Raji (cell line): ENCODE measurements around the gene CFAP43.

Experiments
- POLR2A ChIP-seq: IDR thresholded peaks from 2 replicates; pipeline ENCODE4 v1.6.1; 2011; ENCODE audit warnings: low read depth, low read length, control low read depth; ENCODE audit not compliant: insufficient read depth

Gene CFAP43

GRCh38 chr10:104247513-104248146 lies 15.5 kb upstream of the CFAP43 start:
- no peak for TF ChIP-seq POLR2A

- TF ChIP-seq POLR2A: no peak
Observed at GRCh38 chr10:104246976-104247375, 14.8 kb upstream of the CFAP43 start.

- no peak for TF ChIP-seq POLR2A
Observed at GRCh38 chr10:104245066-104245632, 13.0 kb upstream of the CFAP43 start.

GRCh38 chr10:104243512-104243911 lies 11.3 kb upstream of the CFAP43 start:
- TF ChIP-seq POLR2A: no peak

DNA sequence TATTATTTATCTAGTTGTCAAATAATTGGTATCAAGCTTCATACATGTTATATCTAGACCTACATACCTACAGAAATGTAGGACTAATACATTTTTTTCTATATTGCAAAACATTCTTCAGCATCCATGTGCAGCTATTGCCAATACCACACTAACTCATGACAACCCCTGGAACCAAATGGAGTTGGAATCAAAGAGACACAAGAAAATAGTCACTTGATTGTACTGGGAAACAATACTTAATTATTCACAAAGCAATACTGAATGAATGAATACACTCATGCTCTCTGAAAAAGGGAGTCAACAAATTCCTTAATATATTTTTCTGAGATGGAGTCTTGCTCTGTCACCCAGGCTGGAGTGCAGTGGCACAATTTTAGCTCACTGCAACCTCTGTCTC lies 10.4 kb upstream of the CFAP43 start:
- TF ChIP-seq POLR2A: no peak

DNA sequence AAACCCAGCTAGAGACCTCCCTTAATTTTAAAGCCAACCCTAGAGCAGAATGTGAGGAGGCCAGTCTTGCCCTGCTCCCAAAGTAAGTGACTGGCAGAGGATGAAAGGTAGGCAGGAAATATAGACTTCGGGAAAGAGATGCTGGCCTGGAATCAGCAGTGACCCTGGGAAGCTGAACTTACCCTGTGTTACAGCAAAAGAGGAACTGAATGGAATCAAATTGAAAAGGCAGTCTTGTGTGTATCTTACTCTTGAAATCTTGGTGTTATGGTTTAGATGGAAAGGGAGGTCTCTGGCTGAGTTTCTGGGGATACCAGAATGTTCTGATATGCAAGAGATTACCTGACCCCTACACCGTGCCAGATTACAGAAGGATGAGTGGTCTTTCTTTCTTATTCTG lies 7.9 kb upstream of the CFAP43 start:
- TF ChIP-seq POLR2A: no peak

GRCh38 chr10:104235801-104236200 lies 3.6 kb upstream of the CFAP43 start:
- no peak for TF ChIP-seq POLR2A

DNA sequence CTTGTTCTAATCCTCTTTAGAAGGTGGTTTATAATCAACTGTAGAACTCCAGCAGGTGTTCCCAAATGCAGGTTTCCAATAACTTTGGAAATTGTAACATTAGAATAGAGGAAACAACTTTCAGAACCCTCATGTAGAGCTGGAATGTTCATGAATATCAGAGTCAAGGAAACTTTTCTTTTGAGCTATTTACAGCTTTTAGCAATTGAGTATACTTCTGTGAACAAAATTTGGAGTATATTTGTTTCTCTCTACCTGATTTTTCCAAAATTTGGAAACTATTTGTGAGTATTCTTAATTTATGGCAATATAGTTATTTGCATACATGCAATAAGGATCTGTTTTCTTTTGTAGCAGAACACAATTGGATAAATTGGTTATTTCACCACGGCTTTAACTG lies 2.8 kb upstream of the CFAP43 start:
- no peak for TF ChIP-seq POLR2A

- no peak for TF ChIP-seq POLR2A
Observed at GRCh38 chr10:104233817-104234216, 1.7 kb upstream of the CFAP43 start.

DNA sequence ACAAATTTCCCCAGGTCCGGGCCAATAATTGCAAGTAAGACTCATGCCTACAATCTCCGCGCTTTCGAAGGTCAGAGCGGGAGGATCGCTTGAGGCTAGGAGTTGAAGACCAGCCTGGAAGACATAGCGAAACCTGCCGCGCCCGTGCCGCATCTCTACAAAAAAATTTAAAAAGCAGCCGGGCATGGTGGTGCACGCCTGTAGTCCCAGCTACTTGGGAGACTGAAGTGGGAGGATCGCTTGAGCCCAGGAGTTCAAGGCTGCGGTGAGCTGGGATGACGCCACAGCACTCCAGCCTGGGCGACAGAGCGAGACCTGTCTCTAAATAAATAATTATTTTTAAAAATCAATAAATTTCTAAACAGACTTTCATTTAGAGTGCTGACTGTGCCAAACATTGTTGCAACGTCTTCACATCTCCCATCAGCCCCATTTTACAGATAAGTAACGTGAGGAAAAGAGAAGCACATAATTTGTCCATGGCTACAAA lies 494 bp upstream of the CFAP43 start:
- TF ChIP-seq POLR2A: no peak

DNA sequence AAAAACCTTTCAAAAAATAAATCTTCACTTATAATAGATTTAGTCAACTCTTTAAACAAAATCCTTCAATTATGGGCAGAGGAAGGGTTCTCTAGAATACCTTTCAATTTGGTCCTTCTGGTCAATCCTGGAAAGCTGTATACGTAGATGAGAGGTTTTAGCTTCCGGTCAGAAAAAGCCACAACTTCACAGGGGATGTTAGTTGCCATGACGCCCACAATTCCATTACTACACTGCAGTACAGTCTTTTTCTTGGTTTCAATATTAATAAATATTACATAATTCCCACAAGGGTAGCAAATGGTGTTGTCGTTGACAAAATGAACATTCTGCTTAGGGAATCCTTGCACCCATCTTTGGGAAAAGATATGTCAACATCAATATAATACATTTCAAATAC lies 1.7 kb downstream of the CFAP43 start:
- TF ChIP-seq POLR2A: no peak

- no peak for TF ChIP-seq POLR2A
Observed at GRCh38 chr10:104223304-104223703, 8.9 kb downstream of the CFAP43 start.

DNA sequence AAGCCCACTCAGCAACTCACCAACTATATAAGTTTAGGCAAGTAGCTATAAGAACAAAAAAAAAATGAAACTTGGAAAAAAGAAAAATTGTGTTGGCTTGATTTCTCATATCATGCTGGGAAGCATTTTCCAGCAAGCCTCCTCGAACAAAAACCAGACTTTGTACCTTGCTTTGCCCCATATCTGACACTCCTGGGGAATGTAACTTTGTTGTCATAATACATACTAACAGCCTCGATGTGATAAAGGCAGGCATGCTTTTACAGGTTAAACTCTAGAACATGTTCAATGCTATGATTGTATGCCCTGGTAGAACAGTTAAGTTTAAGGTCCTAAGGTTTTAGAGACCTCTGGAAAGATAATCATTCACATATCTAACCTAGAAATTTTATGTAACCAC lies 11.6 kb downstream of the CFAP43 start:
- no peak for TF ChIP-seq POLR2A

- no peak for TF ChIP-seq POLR2A
Observed at GRCh38 chr10:104218751-104219150, 13.4 kb downstream of the CFAP43 start.

DNA sequence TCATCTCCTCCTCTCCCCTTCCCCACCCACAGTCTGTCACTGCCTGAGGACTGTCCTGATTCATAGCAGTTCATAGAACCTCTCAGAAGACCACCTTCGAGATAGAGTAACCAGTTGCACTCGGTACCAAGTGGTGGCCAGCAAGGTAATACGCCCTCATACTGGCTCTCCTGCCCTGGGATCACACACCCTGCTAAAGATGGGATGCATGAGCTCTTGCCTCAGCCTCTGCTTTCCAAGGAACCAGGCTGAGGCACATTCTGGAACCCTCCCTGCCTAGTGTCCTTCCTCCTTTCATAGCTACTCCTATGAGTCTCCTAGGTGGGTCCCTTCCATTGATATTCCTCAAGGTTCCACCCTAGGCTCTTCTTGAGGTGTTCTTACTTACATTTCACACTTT lies 15.5 kb downstream of the CFAP43 start:
- TF ChIP-seq POLR2A: no peak

DNA sequence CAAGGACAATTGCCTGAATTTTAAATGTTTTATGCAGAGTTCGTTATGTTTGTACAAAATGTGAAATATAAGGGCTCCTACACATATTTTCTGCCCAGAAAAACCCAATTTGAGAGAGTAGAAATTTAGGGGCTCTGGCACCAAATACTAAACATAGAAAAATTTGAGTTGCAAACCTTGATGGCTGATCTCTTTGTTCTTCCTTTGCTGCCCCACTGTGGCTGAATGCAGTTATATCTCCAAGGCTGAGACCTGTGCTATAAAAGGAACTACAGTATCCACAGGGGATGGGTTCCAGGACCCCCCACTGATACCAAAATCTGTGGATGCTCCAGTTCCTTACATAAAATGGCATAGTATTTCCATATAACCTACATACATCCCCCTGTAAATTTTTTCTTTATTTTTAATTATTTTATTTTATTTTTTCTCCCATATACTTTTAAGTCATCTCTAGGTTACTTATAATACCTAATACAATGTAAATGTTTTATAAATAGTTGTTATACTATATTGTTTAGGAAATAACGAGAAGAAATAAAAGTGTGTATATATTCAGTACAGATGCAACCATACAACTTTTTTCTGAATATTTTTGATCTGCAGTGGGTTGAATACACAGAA lies 22.5 kb downstream of the CFAP43 start:
- TF ChIP-seq POLR2A: no peak

DNA sequence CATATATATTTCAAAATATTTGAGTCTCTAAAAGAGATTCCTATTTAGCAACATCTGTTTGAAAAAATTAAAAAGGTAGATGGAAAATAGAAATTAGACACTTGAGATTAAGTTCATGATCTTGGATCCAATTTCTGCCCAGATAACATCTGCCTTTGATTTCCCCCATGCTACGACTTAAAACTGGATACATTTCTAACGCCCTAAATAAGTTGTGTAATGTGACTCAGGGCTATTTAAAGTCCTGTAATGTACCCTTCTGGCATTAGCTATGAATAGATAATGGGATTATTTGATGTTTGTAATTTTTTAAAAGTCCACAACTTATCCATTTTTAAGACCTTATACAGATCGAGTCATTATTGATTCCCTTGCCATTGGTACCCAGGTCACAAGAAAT lies 23.4 kb downstream of the CFAP43 start:
- TF ChIP-seq POLR2A: no peak

- TF ChIP-seq POLR2A: no peak
Observed at GRCh38 chr10:104202231-104202630, 29.9 kb downstream of the CFAP43 start.
